GM12864 (cell line): Measurements from ENCODE around the gene CRYGN.

Experiments
- DNase-seq: peaks from one replicate; pipeline ENCODE4 v3.0.0-alpha.2; 2011; ENCODE audit warnings: low read depth
- H3K4me3 ChIP-seq: 2 replicates; pipeline ENCODE4 v1.5.1; 2011; ENCODE audit warnings: mild to moderate bottlenecking, low read depth, low read length, control low read depth
- TF ChIP-seq, protein P1 (sequence below): IDR thresholded peaks from 2 replicates; pipeline ENCODE4 v1.5.1; 2011; ENCODE audit warnings: low read depth, mild to moderate bottlenecking, moderate library complexity, low read length, control low read depth, inconsistent platforms; ENCODE audit errors: missing control alignments

CRYGN gene

DNA sequence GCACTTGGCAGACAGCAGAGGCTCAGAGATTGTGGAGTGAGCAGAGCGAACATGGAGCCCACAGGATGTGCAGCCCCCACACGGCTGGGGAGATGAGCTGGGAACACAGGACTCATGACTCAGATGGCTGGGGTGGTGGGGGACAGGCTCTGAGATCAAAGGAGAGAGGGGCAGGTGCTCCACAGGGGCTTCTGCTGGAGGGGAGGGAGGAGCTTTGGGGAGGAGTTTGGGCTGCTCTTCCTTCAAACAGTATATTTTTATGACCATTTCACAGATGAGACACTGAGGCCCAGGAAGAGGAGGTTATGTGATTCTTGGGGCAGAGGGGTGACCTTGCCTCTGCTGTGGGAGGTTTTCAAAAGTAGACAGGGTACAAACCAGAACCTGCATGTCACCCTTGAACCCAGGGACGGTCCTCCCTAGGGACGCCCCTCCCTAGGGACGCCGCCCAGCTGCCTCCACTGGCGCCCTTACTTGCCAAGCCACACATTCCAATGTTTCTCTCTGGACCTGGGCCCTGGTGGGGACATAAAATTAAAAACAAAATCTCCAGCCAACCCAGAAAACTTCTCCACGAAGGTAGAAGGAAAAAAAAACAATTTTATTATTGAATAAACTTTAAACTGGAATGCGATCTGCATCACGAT lies 981 bp upstream of the CRYGN start:
- DNase-seq: no peak
- TF ChIP-seq, protein P1, sequence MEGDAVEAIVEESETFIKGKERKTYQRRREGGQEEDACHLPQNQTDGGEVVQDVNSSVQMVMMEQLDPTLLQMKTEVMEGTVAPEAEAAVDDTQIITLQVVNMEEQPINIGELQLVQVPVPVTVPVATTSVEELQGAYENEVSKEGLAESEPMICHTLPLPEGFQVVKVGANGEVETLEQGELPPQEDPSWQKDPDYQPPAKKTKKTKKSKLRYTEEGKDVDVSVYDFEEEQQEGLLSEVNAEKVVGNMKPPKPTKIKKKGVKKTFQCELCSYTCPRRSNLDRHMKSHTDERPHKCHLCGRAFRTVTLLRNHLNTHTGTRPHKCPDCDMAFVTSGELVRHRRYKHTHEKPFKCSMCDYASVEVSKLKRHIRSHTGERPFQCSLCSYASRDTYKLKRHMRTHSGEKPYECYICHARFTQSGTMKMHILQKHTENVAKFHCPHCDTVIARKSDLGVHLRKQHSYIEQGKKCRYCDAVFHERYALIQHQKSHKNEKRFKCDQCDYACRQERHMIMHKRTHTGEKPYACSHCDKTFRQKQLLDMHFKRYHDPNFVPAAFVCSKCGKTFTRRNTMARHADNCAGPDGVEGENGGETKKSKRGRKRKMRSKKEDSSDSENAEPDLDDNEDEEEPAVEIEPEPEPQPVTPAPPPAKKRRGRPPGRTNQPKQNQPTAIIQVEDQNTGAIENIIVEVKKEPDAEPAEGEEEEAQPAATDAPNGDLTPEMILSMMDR: no peak
- no peak overlapping the region for H3K4me3 ChIP-seq

DNA sequence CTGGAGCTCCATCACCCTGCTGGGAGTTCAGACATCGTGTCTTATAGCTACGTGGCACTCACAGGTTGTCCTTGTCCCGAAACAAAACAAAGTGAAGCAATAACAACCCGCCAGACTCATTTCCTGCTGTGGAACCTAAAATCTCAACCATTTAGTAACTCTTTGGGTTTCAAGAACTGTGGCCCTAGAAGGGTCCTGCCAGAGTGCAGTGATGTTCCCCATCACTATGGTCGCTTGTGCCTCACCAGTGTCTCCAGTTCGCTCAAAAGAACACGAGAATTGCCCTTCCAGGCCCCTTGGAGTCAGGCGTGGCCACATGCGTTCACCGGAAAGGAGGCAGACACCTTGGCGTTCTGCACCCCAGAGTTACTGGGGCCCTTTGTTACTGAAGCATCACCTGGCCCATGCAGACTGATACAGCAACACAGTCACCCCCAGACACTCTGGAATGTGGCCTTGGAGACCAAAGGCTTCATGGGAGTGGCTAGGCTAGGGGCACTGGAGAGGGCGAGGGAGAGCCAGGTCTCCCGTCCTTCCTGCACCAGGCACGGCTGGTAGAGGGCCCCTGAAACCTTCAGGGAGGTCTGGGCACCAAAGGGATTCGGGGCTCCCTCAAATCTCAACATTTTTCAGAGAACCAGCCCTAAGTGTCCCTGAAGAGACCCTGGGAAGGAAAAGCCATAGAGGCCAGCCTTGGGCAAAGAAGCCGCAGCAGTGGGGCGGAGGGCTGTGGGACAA lies 908 bp downstream of the CRYGN start:
- H3K4me3 ChIP-seq: no peak overlapping the region
- DNase-seq: no peak
- TF ChIP-seq, protein P1: no peak

DNA sequence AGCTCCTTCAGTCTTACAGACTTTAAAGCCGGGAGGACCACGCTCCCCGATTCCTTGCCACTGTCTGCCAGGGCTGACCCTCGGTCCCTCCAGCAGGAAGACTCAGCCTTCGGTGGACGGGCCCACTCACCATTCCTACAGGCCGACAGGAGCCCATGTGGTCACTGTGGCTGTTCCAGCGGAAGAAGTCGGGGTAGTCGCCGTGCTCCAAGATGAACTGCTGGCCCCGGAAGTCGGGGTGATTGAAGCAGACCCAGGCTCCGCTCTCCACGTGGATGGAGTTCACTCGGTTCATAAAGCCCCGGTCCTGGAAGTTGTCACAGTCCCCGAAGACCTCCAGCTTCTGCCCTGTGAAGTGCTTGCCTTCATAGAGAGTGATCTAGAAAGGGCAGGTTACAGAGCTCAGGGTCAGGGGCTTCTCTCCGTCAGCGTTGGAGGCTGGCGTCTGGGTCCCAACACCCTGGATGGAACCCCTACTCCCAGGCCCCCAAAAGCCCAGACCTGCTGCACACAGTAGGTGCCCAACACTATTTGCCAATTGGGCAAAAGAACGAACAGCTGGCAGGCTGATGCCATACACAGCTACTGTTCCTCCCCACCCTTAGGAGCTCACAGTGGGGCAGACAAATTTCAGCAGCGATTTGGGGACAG lies 1.9 kb downstream of the CRYGN start:
- TF ChIP-seq, protein P1: no peak
- H3K4me3 ChIP-seq: no peak overlapping the region
- DNase-seq: no peak

DNA sequence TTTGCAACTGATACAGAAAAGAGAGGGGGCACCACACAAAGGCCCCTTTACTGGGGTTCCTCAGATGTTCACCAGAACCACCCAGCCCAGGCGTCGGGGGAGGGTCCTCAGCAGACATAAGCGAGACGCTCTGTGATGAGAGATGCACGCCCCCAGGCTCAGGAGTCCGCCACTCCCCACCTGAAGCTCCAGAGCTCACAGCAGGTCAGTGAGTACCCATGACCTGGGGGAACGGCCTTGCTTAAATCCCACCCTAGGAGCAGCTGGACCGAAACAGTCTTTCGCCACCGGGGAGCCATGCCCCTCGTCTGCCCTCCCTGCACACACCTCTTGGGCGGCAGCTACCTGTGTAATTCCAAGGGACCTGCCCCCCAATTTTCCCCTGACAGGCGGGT lies 2.8 kb downstream of the CRYGN start:
- H3K4me3 ChIP-seq: no peak overlapping the region
- DNase-seq: no peak
- TF ChIP-seq, protein P1: no peak

DNA sequence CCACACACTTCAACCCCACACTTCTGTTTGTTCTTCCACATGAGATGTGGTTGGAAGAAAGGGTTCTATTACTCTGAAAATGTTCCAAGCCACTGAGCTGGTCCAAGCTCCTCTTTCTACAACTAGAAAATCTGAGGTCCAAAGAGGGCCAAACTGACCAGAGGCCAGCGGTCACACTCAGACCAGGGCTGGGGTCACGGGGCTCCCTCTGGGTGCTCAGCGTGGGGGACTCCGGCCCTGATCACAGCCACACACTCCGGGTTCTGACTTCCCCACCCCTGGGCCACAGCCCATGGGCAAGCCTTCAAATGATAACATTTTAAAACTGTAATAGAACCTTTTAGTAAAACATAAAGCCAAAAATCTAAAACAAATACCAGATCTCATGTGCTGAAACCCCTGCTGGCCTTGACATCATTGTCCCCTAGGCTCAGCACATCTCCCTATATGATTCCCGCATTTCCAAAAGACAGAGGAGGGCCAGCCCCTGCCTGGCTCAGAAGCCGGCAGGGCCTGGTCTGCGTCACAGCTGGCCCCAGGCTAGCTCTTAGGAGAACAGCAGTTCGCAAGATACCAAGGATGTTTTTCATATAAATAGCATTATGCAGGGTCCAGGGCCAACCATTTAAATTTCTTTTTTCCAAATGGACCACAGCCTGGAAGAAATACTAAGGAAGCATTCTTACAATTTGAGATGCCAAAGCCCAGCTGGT lies 3.3 kb downstream of the CRYGN start:
- TF ChIP-seq, protein P1: no peak
- no peak overlapping the region for H3K4me3 ChIP-seq
- no peak for DNase-seq

DNA sequence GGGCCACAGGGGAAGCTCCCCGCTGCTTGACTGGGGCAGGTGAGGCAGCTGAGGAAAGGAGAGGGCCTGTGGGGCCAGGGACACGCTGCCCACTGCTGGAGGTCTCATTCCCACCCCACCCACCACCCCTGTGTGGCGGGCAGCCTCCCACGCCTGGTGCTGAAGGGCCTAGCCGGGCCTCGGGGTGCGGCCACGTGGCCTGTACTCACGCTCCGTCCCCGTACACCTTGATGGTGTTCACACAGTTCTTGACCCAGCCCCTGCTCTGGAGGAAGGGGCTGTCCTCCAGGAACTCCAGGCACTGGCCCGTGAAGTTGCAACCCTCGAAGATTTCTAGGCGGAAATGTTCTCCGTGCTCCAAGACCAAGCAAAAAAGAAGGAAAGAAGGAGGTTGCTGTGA lies 4.0 kb downstream of the CRYGN start:
- no peak overlapping the region for H3K4me3 ChIP-seq
- TF ChIP-seq, protein P1: no peak
- no peak for DNase-seq
